ENCODE results near the gene NDE1. TPM values are rescaled to one million over a fixed set of nuclear protein-coding genes. Genes with fewer than 3 reads are reported as not detected.

Gene NDE1
- polyA plus RNA-seq, 1 donor (not counting 4 experiments of a cell fraction or from before 2014, with no cell fraction given): 37.8 TPM

- dilution Hi-C loops (cut with MboI; ENCODE audit: extremely low pct_ligation_motif_present, low sequenced_read_pairs): no loop called here
- no peaks in the 10 kb centered on the region for H3K79me2 ChIP-seq (ENCODE audit: control insufficient read depth, insufficient read depth, low read length)
- no peak for FAIRE-seq
- H3K27ac ChIP-seq (ENCODE audit: control insufficient read depth, insufficient read depth, low read length): no peak overlapping the region
- no peak overlapping the region for H3K9ac ChIP-seq (ENCODE audit: control insufficient read depth, extremely low read depth, insufficient read depth, low read length)
- no peaks in the 10 kb centered on the region for H4K20me1 ChIP-seq (ENCODE audit: control insufficient read depth, extremely low read depth, insufficient read depth, low read length)
- peaks cover 6% of the 10 kb centered on the region for H3K27me3 ChIP-seq (ENCODE audit: control insufficient read depth, extremely low read depth, insufficient read depth, low read length)
- no peak overlapping the region for H3K4me2 ChIP-seq (ENCODE audit: control insufficient read depth, extremely low read depth, insufficient read depth, low read depth, low read length)
- no peaks in the 10 kb centered on the region for H3K9me3 ChIP-seq (ENCODE audit: control insufficient read depth, low read depth, low read length)
- H3K4me3 ChIP-seq (ENCODE audit: control insufficient read depth in 2 of 3, extremely low read depth in 1 of 3, insufficient read depth in 2 of 3, low read depth in 1 of 3, low read length in 3 of 3): no peak overlapping the region
- TF ChIP-seq CTCF (optimal IDR thresholded peaks at IDR 0.05 in 1 of 3, IDR thresholded peaks at IDR 0.05 in 1 of 3, conservative IDR thresholded peaks at IDR 0.05 in 1 of 3; ENCODE audit: extremely low read depth in 1 of 3, insufficient read depth in 2 of 3, low read length in 3 of 3): no peak
- no peak for TF ChIP-seq EZH2 (IDR thresholded peaks at IDR 0.05; ENCODE audit: low read length)
- DNase-seq (ENCODE audit: low read depth, low spot score): no peak
- H2AFZ ChIP-seq (ENCODE audit: control insufficient read depth, low read length): no peak overlapping the region
- H3K9me1 ChIP-seq (ENCODE audit: control insufficient read depth, extremely low read depth, insufficient read depth, low read length): no peaks in the 10 kb centered on the region
- H3K4me1 ChIP-seq (ENCODE audit: control insufficient read depth, extremely low read depth, insufficient read depth, low read length): no peaks in the 10 kb centered on the region
- no peaks in the 10 kb centered on the region for H3K36me3 ChIP-seq (ENCODE audit: control insufficient read depth in 2 of 2, extremely low read depth in 1 of 2, insufficient read depth in 2 of 2, low read length in 2 of 2)
Observed at GRCh38 chr16:15769239-15769638, 119.2 kb downstream of the NDE1 start.

- no peaks in the 10 kb centered on the region for H3K9me3 ChIP-seq (ENCODE audit: control insufficient read depth, low read depth, low read length)
- DNase-seq (ENCODE audit: low read depth, low spot score) (no peak), FAIRE-seq (no peak)
- no peak for TF ChIP-seq CTCF (optimal IDR thresholded peaks at IDR 0.05 in 1 of 3, IDR thresholded peaks at IDR 0.05 in 1 of 3, conservative IDR thresholded peaks at IDR 0.05 in 1 of 3; ENCODE audit: extremely low read depth in 1 of 3, insufficient read depth in 2 of 3, low read length in 3 of 3)
- TF ChIP-seq EZH2 (IDR thresholded peaks at IDR 0.05; ENCODE audit: low read length): no peak
- no peaks in the 10 kb centered on the region for H3K79me2 ChIP-seq (ENCODE audit: control insufficient read depth, insufficient read depth, low read length)
- H3K9me1 ChIP-seq (ENCODE audit: control insufficient read depth, extremely low read depth, insufficient read depth, low read length): no peaks in the 10 kb centered on the region
- H3K4me3 ChIP-seq (ENCODE audit: control insufficient read depth in 2 of 3, extremely low read depth in 1 of 3, insufficient read depth in 2 of 3, low read depth in 1 of 3, low read length in 3 of 3): no peak overlapping the region
- H3K36me3 ChIP-seq (ENCODE audit: control insufficient read depth in 2 of 2, extremely low read depth in 1 of 2, insufficient read depth in 2 of 2, low read length in 2 of 2): no peaks in the 10 kb centered on the region
- H3K9ac ChIP-seq (ENCODE audit: control insufficient read depth, extremely low read depth, insufficient read depth, low read length): no peak overlapping the region
- H3K4me2 ChIP-seq (ENCODE audit: control insufficient read depth, extremely low read depth, insufficient read depth, low read depth, low read length): no peak overlapping the region
- no peak overlapping the region for H3K27ac ChIP-seq (ENCODE audit: control insufficient read depth, insufficient read depth, low read length)
- H2AFZ ChIP-seq (ENCODE audit: control insufficient read depth, low read length): no peak overlapping the region
- dilution Hi-C loops (cut with MboI; ENCODE audit: extremely low pct_ligation_motif_present, low sequenced_read_pairs): no loop called here
- no peaks in the 10 kb centered on the region for H3K4me1 ChIP-seq (ENCODE audit: control insufficient read depth, extremely low read depth, insufficient read depth, low read length)
- H3K27me3 ChIP-seq (ENCODE audit: control insufficient read depth, extremely low read depth, insufficient read depth, low read length): peaks cover 6% of the 10 kb centered on the region
- no peaks in the 10 kb centered on the region for H4K20me1 ChIP-seq (ENCODE audit: control insufficient read depth, extremely low read depth, insufficient read depth, low read length)
Observed at GRCh38 chr16:15770107-15770506, 120.1 kb downstream of the NDE1 start.

All from keratinocyte (primary cell).